DMS153 (cell line): Measurements from ENCODE around the gene MEIOSIN.
A peak's percentile ranks its signal among the peaks of the same experiment; 100 is the strongest.
"Not testable (repeated sequence)": the region's sequence is repeated elsewhere in the genome, so short reads cannot be mapped to it uniquely, and the experiment has no call there.

Experiments
- DNase-seq: peaks from one replicate; lab custom pipeline; 2025; lab: John Stamatoyannopoulos, UW

The MEIOSIN gene

GRCh38 chr19:45798995-45799517, 65.8 kb downstream of the MEIOSIN start:
- DNase-seq = peak; percentile 6

GRCh38 chr19:45799541-45799940, 66.3 kb downstream of the MEIOSIN start:
- not testable (repeated sequence) for DNase-seq

GRCh38 chr19:45800070-45800553, 66.9 kb downstream of the MEIOSIN start:
- DNase-seq = no peak

GRCh38 chr19:45801603-45802175, 68.5 kb downstream of the MEIOSIN start:
- no peak for DNase-seq

GRCh38 chr19:45804140-45804958, 71.1 kb downstream of the MEIOSIN start:
- no peak for DNase-seq

GRCh38 chr19:45804959-45805230, 71.7 kb downstream of the MEIOSIN start:
- no peak for DNase-seq

- no peak for DNase-seq
These were observed 72.5 kb downstream of the MEIOSIN start for GRCh38 chr19:45805719-45806118.

- DNase-seq = peak; percentile 54
These were observed 76.5 kb downstream of the MEIOSIN start for GRCh38 chr19:45809643-45810159.

- no peak for DNase-seq
These were observed 79.1 kb downstream of the MEIOSIN start for GRCh38 chr19:45812297-45812696.
